Upper lobe of right lung (tissue), 1 donor: ENCODE data around the gene ANKRD31. TPM values are rescaled to one million over a fixed set of nuclear protein-coding genes. Genes with fewer than 3 reads are reported as not detected.

Experiments
- ATAC-seq: fragments of 200-7000 bp; cut with Tn5 transposase; one replicate; pipeline ENCODE4 v1.9.1; 2020; ENCODE audit warnings: mild to moderate bottlenecking, moderate library complexity
- DNase-seq: peaks from one replicate; pipeline ENCODE4 v3.0.0-alpha.2; 2020
- H3K27ac ChIP-seq: fragments of 200-600 bp; one replicate; pipeline ENCODE4 v1.8.0; 2022
- H3K27me3 ChIP-seq: fragments of 200-600 bp; one replicate; pipeline ENCODE4 v1.8.0; 2022; ENCODE audit warnings: mild to moderate bottlenecking
- H3K36me3 ChIP-seq: fragments of 200-600 bp; one replicate; pipeline ENCODE4 v1.8.0; 2022
- H3K4me1 ChIP-seq: fragments of 200-600 bp; one replicate; pipeline ENCODE4 v1.8.0; 2022
- H3K4me3 ChIP-seq: fragments of 200-600 bp; one replicate; pipeline ENCODE4 v1.8.0; 2022; ENCODE audit warnings: mild to moderate bottlenecking
- H3K9me3 ChIP-seq: fragments of 200-600 bp; one replicate; pipeline ENCODE4 v1.8.0; 2022
- intact Hi-C: fragments of 100-400 bp; cut with DNase I; formaldehyde crosslinking; loops from one replicate; pipeline ENCODE4 v1.11.0; 2022
- total RNA-seq: library from RNA; stranded (reverse); fragmentation: NEBNext Ultra II Directional; extraction: Animal tissue kit (Norgen Biotek cat#: 25700); gene quantifications from one replicate; pipeline ENCODE4 v1.2.1, GENCODE V29; 2021
- TF ChIP-seq, protein P1 (sequence below): fragments of 200-600 bp; IDR thresholded peaks from one replicate; pipeline ENCODE4 v1.8.0; 2022; ENCODE audit warnings: antibody characterized with exemption
- donor health status: DM: no; HTN: yes; CAD: no; lungs with severe emphysema.

The ANKRD31 gene
- total RNA-seq, 1 donor from 2014 or later = 0.14 TPM

DNA sequence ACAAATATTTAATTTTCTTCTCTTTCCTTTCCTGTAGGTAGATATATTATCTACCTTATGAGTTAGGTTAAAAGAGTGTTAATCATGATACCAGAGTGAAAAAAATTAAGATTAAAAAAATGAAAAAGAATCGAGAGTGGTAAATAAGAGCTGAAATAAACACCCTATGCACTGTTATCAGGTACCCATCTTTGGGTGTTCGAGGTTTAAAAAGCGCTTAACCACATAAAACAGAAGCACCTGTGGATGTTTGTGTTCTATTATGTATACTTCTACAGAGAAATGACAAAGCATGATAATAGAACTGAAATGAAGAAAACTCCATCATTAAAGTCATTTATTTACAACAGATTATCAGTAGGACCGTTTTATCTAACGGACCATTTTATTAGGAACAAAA, 158.7 kb downstream of the ANKRD31 start:
- H3K36me3 ChIP-seq = no peaks in the 10 kb centered on the region
- H3K27me3 ChIP-seq = no peaks in the 10 kb centered on the region
- no peak for DNase-seq
- H3K4me3 ChIP-seq = no peak overlapping the region
- H3K4me1 ChIP-seq = no peaks in the 10 kb centered on the region
- ATAC-seq = no peak
- TF ChIP-seq, protein P1, sequence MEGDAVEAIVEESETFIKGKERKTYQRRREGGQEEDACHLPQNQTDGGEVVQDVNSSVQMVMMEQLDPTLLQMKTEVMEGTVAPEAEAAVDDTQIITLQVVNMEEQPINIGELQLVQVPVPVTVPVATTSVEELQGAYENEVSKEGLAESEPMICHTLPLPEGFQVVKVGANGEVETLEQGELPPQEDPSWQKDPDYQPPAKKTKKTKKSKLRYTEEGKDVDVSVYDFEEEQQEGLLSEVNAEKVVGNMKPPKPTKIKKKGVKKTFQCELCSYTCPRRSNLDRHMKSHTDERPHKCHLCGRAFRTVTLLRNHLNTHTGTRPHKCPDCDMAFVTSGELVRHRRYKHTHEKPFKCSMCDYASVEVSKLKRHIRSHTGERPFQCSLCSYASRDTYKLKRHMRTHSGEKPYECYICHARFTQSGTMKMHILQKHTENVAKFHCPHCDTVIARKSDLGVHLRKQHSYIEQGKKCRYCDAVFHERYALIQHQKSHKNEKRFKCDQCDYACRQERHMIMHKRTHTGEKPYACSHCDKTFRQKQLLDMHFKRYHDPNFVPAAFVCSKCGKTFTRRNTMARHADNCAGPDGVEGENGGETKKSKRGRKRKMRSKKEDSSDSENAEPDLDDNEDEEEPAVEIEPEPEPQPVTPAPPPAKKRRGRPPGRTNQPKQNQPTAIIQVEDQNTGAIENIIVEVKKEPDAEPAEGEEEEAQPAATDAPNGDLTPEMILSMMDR = no peak
- intact Hi-C loops = no loop called here
- H3K9me3 ChIP-seq = no peaks in the 10 kb centered on the region
- no peak overlapping the region for H3K27ac ChIP-seq

DNA sequence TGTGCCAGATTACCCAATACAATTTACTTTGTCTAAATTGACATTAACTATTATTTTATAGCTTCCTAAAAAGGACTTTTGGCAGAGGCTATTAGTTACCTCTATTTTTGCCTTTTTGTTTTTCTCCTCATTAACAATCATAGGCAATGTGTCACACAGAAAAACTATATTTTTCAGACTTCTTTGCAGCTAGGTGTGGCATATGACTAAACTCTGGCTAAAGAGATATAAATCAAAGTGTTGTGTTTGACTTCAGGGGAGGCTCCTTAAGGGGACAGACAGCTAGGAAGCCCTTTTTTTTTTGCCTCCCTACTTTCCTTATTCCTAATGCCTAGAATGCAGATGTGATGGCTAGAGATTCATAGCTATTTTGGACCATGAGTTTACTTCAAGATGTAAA, 164.6 kb downstream of the ANKRD31 start:
- H3K4me3 ChIP-seq = no peak overlapping the region
- no peaks in the 10 kb centered on the region for H3K36me3 ChIP-seq
- H3K27me3 ChIP-seq = no peaks in the 10 kb centered on the region
- TF ChIP-seq, protein P1 = no peak
- intact Hi-C loops = no loop called here
- DNase-seq = no peak
- no peaks in the 10 kb centered on the region for H3K9me3 ChIP-seq
- ATAC-seq = no peak
- H3K27ac ChIP-seq = no peak overlapping the region
- no peaks in the 10 kb centered on the region for H3K4me1 ChIP-seq

DNA sequence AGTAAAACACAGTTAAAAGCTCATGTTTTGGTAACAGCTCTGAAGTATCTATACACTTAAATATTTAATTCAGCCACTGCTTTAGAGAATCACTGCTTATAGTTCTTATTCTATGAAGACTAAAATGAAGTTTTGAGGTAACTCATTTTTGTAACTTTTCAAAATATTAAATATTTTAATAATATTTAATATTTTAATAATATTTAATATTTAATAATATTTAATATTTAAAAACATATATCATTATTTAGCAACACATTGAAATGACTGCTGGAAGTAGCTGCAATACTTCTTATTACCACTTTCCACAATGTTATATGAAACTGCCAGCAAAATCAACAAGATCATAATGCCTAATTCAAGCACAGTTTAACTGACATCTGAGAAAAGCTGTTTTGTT, 165.6 kb downstream of the ANKRD31 start:
- intact Hi-C loops = no loop called here
- Histone ChIP-seq H3K9me3 (no peaks in the 10 kb centered on the region), H3K4me3 (no peak overlapping the region), H3K27me3 (no peaks in the 10 kb centered on the region), H3K36me3 (no peaks in the 10 kb centered on the region), H3K4me1 (no peaks in the 10 kb centered on the region), H3K27ac (no peak overlapping the region)
- DNase-seq (no peak), ATAC-seq (no peak)
- TF ChIP-seq, protein P1 = no peak

DNA sequence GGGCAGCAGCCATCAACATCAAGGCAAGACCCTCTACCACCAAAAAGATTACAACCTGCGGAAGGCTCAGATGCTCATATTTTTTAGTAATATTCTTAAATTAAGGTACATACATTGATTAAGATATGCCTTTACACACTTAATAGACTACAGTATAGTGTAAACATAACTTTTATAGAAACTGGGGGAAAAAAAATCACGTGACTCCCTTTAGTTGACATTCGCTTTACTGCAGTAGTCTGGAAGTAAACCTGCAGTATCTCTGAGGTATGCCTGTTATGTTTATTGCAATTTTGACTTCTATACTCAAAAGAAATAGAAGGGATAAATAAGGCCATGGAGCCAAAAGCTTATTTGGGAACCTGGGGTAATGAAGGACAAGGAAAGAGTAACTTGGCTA, 169.2 kb downstream of the ANKRD31 start:
- TF ChIP-seq, protein P1 = no peak
- H3K27me3 ChIP-seq = no peaks in the 10 kb centered on the region
- H3K36me3 ChIP-seq = no peaks in the 10 kb centered on the region
- no peaks in the 10 kb centered on the region for H3K9me3 ChIP-seq
- no peak for ATAC-seq
- intact Hi-C loops = no loop called here
- DNase-seq = no peak
- no peak overlapping the region for H3K27ac ChIP-seq
- H3K4me1 ChIP-seq = no peaks in the 10 kb centered on the region
- no peak overlapping the region for H3K4me3 ChIP-seq

DNA sequence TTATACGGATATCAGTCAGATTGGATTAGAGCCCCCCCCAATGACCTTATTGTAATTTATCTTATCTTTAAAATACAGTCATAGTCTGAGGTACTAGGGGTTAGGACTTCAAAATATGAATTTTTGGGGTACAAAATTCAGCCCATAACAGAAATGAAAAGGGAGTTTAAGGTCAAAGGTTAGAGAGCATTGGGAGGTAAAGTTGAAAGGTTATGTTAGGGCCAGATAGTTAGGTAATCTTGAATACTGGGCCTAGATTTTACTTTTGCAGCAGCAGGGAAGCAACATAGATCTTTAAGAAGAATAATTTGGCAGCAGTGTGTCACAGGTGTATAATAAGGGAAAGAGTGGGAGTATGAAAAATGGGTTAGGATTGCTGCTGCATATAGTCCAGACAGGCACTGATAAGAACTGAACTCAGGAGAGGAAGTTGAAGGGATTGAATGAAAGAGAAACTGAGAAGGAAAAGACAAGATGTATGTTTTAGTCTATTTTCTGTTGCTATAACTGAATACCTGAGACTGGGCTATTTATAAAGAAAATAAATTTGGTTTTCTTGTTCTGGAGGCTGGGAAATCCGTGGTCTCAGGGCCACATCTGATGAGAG, 173.7 kb downstream of the ANKRD31 start:
- TF ChIP-seq, protein P1 = no peak
- no peaks in the 10 kb centered on the region for H3K36me3 ChIP-seq
- no peaks in the 10 kb centered on the region for H3K9me3 ChIP-seq
- intact Hi-C loops = no loop called here
- no peaks in the 10 kb centered on the region for H3K4me1 ChIP-seq
- DNase-seq (no peak), ATAC-seq (no peak)
- no peak overlapping the region for H3K4me3 ChIP-seq
- no peaks in the 10 kb centered on the region for H3K27me3 ChIP-seq
- H3K27ac ChIP-seq = no peak overlapping the region

DNA sequence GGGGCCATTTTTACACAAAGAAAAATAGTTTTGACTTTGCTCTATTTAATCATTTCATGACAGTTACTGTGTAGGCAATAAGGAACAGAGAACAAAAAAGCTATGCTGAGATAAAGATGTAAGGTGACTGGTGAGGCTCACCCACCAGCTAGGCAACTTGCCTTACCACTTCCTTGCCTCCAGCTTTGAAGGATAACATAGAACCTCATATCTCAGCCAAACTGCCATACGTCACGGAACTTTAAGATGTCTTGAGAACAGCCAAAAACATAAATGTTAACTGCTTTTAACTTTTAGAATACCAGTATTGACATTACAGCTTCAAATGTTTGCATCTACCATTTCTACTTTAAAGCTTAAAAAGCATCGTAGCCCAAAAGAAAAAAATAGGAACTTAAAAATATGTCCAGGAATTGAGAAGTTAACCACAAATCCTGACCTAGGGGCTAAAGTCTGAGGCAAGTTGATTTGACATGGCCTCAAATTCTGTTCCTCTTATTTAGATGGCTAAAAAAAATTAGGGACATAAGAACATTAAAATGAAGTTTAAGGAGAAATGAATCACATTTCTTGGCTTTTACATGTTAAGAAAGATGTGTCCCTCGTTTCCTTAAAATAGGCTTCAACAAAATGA, 176.6 kb downstream of the ANKRD31 start:
- ATAC-seq = no peak
- no peaks in the 10 kb centered on the region for H3K27me3 ChIP-seq
- intact Hi-C loops = no loop called here

More for the DNA sequence above, 176.6 kb downstream of the ANKRD31 start:
- TF ChIP-seq, protein P1 = no peak
- H3K4me3 ChIP-seq = no peak overlapping the region
- H3K36me3 ChIP-seq = no peaks in the 10 kb centered on the region
- no peaks in the 10 kb centered on the region for H3K9me3 ChIP-seq
- no peaks in the 10 kb centered on the region for H3K4me1 ChIP-seq
- DNase-seq = no peak
- H3K27ac ChIP-seq = no peak overlapping the region
